Fibroblast of lung (primary cell): ENCODE data around the gene NDFIP2. TPM values are rescaled to one million over a fixed set of nuclear protein-coding genes. Genes with fewer than 3 reads are reported as not detected.

ENCODE experiments used
- DNase-seq, 2 donors: peaks; one replicate each; pipeline versions ENCODE4 v3.0.0 to v3.0.0-alpha.2; 2010; ENCODE audit warnings: low read depth in 2 of 2
- H2AFZ ChIP-seq: 2 replicates; pipeline ENCODE4 v1.5.1; 2012; ENCODE audit warnings: low read length, control low read depth, inconsistent platforms
- H3K27ac ChIP-seq: 2 replicates; pipeline ENCODE4 v1.5.1; 2011; ENCODE audit warnings: low read length, control low read depth; ENCODE audit not compliant: insufficient read depth
- H3K27me3 ChIP-seq: 2 replicates; pipeline ENCODE4 v1.5.1; 2011; ENCODE audit warnings: mild to moderate bottlenecking, low read length; ENCODE audit not compliant: control insufficient read depth, insufficient read depth
- H3K36me3 ChIP-seq: 2 replicates; pipeline ENCODE4 v1.5.1; 2011; ENCODE audit warnings: low read length; ENCODE audit not compliant: control insufficient read depth, insufficient read depth
- H3K4me1 ChIP-seq: 2 replicates; pipeline ENCODE4 v1.5.1; 2011; ENCODE audit warnings: low read length; ENCODE audit not compliant: control insufficient read depth, insufficient read depth; ENCODE audit errors: extremely low read depth
- H3K4me2 ChIP-seq: 2 replicates; pipeline ENCODE4 v1.5.1; 2011; ENCODE audit warnings: low read length, control low read depth; ENCODE audit not compliant: insufficient read depth; ENCODE audit errors: extremely low read depth
- H3K4me3 ChIP-seq, 4 experiments: fragments of 200-600 bp in 1 of 4; sonication (generic) in 1 of 4; replicated peaks in 1 of 4; 2 replicates each; pipeline ENCODE4 v1.5.1; 2011 to 2016; ENCODE audit warnings: low read length in 4 of 4, low read depth in 3 of 4, mild to moderate bottlenecking in 3 of 4, control low read depth in 2 of 4, inconsistent platforms in 1 of 4, mixed read lengths in 1 of 4; ENCODE audit not compliant: insufficient read depth in 1 of 4; ENCODE audit errors: control extremely low read depth in 1 of 4
- H3K79me2 ChIP-seq: 2 replicates; pipeline ENCODE4 v1.5.1; 2012; ENCODE audit warnings: mild to moderate bottlenecking, low read length, inconsistent platforms; ENCODE audit not compliant: control insufficient read depth, insufficient read depth
- H3K9ac ChIP-seq: 2 replicates; pipeline ENCODE4 v1.5.1; 2011; ENCODE audit warnings: mild to moderate bottlenecking, low read length, control low read depth; ENCODE audit not compliant: insufficient read depth
- H3K9me3 ChIP-seq: 2 replicates; pipeline ENCODE4 v1.5.1; 2012; ENCODE audit warnings: low read depth, low read length; ENCODE audit not compliant: control insufficient read depth, insufficient read depth
- H4K20me1 ChIP-seq: 2 replicates; pipeline ENCODE4 v1.5.1; 2011; ENCODE audit warnings: low read length; ENCODE audit not compliant: control insufficient read depth, insufficient read depth; ENCODE audit errors: extremely low read depth
- CTCF ChIP-seq, 2 donors: IDR thresholded peaks in 1 of 2; conservative IDR thresholded peaks in 1 of 2; 1 replicate in 1 of 2; 2 replicates in 1 of 2; pipeline ENCODE4 v1.5.1; 2011 to 2012; ENCODE audit warnings: low read length in 2 of 2, control low read depth in 1 of 2, inconsistent platforms in 1 of 2, low read depth in 1 of 2, mild to moderate bottlenecking in 1 of 2
- EZH2 ChIP-seq: IDR thresholded peaks from 2 replicates; pipeline ENCODE4 v1.5.1; 2012; ENCODE audit warnings: low read length, control low read depth, mild to moderate bottlenecking; ENCODE audit errors: missing control alignments
- polyA plus RNA-seq, 2 donors: library from polyadenylated mRNA; depleted of rRNA in 1 of 2; stranded (reverse) in 1 of 2; unstranded in 1 of 2; fragments of >200 nt; gene quantifications; 2 replicates each; pipeline ENCODE4 v1.2.1, GENCODE V29; 2011 to 2012; ENCODE audit warnings: missing spikeins in 1 of 2
- total RNA-seq: library from RNA; depleted of rRNA; stranded (reverse); fragments of >200 nt; gene quantifications from 2 replicates; pipeline ENCODE4 v1.2.1, GENCODE V29; 2014

The NDFIP2 gene
- total and polyA plus RNA-seq, 2 donors (not counting 1 experiment from before 2014, with no cell fraction given) = 39.1 to 46.4 TPM

- Histone ChIP-seq H3K27me3 (no peaks in the 10 kb centered on the region), H3K4me2 (no peak overlapping the region), H2AFZ (no peak overlapping the region), H3K4me1 (no peaks in the 10 kb centered on the region), H3K79me2 (no peaks in the 10 kb centered on the region), H3K36me3 (no peaks in the 10 kb centered on the region), H3K9ac (no peak overlapping the region), H3K9me3 (no peaks in the 10 kb centered on the region), H3K4me3 (no peak overlapping the region), H3K27ac (no peak overlapping the region), H4K20me1 (no peaks in the 10 kb centered on the region)
- DNase-seq = no peak
- TF ChIP-seq CTCF (conservative IDR thresholded peaks at IDR 0.05 in 1 of 2, IDR thresholded peaks at IDR 0.05 in 1 of 2; ENCODE audit: low read depth in 1 of 2, low read length in 2 of 2) = no peak
- no peak for TF ChIP-seq EZH2
Measured at GRCh38 chr13:79543883-79544282, 62.9 kb downstream of the NDFIP2 start.

GRCh38 chr13:79547211-79548195 lies 66.5 kb downstream of the NDFIP2 start:
- H3K79me2 ChIP-seq = no peaks in the 10 kb centered on the region
- H3K36me3 ChIP-seq = no peaks in the 10 kb centered on the region
- H3K27ac ChIP-seq = no peak overlapping the region
- no peak overlapping the region for H3K4me3 ChIP-seq
- H3K9ac ChIP-seq = no peak overlapping the region
- H3K4me1 ChIP-seq = no peaks in the 10 kb centered on the region
- no peaks in the 10 kb centered on the region for H3K9me3 ChIP-seq
- H2AFZ ChIP-seq = no peak overlapping the region
- no peaks in the 10 kb centered on the region for H3K27me3 ChIP-seq
- no peak for TF ChIP-seq CTCF (conservative IDR thresholded peaks at IDR 0.05 in 1 of 2, IDR thresholded peaks at IDR 0.05 in 1 of 2; ENCODE audit: low read depth in 1 of 2, low read length in 2 of 2)
- no peak for TF ChIP-seq EZH2
- no peak overlapping the region for H3K4me2 ChIP-seq
- H4K20me1 ChIP-seq = no peaks in the 10 kb centered on the region
- DNase-seq = peak in 1 of 2 donors; percentile 19

- H3K27ac ChIP-seq = no peak overlapping the region
- no peaks in the 10 kb centered on the region for H3K4me1 ChIP-seq
- H3K27me3 ChIP-seq = no peaks in the 10 kb centered on the region
- DNase-seq = peak in 1 of 2 donors; percentile 47
- H3K9ac ChIP-seq = no peak overlapping the region
- TF ChIP-seq EZH2 (no peak), CTCF (conservative IDR thresholded peaks at IDR 0.05 in 1 of 2, IDR thresholded peaks at IDR 0.05 in 1 of 2; ENCODE audit: low read depth in 1 of 2, low read length in 2 of 2) (peak in 1 of 2 donors; percentile 31)
- no peak overlapping the region for H3K4me3 ChIP-seq
- H3K9me3 ChIP-seq = no peaks in the 10 kb centered on the region
- no peak overlapping the region for H2AFZ ChIP-seq
- no peaks in the 10 kb centered on the region for H3K36me3 ChIP-seq
- H4K20me1 ChIP-seq = no peaks in the 10 kb centered on the region
- no peak overlapping the region for H3K4me2 ChIP-seq
- no peaks in the 10 kb centered on the region for H3K79me2 ChIP-seq
Measured at GRCh38 chr13:79548902-79549301, 67.9 kb downstream of the NDFIP2 start.
